ENCODE measurements around the gene DUSP8. TPM values are rescaled to one million over a fixed set of nuclear protein-coding genes. Genes with fewer than 3 reads are reported as not detected.

The DUSP8 gene
- total RNA-seq, 1 experiment from 2014 or later, result 4.4 TPM

DNA sequence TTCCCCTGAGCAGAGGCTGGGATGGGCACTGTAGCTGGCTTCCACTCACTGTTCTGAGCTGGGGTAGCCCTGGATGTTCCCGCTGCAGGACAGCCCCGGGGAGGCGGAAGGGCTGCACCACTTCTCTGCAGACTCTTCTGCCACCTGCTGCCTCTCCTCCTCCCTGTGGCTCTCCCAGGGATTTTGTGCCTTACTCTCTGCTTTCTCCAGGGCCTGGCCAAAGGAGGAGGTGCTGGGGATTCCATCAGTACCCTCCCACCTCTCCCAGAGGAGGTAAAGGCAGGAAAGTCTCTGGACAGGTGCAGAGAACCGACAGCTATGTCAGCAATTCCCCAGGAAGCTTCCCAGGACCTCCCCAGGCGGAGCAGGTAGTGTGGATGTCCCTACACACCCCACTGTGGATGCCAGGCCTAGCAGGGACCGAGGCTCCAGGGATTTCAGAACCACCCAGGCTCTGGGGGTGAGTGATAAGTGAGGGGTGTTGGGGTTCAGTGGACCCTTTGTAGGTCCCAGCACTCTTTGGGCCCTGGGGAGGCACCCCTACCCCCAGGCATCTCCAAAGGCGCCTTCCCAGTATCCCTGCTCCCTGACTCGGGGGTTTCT, 11.3 kb downstream of the DUSP8 start:
- H3K27ac Mint-ChIP-seq, result no peak overlapping the region
- H2BK20ac ChIP-seq (ENCODE audit: low read depth, low read length, poor library complexity, severe bottlenecking), result no peak overlapping the region
- H4K91ac ChIP-seq (ENCODE audit: insufficient read length, low read depth, low read length), result no peak overlapping the region
- no peaks in the 10 kb centered on the region for H4K20me1 ChIP-seq (ENCODE audit: control insufficient read depth, insufficient read depth, insufficient read length)
- H3K4me1 ChIP-seq (ENCODE audit: insufficient read depth, low read length), result peaks cover under 1% of the 10 kb centered on the region; the same call in 1 of the 2 replicates
- no peak overlapping the region for H3K23ac ChIP-seq (ENCODE audit: insufficient read length, low read depth, low read length)
- H3K4me3 Mint-ChIP-seq, result no peak overlapping the region
- H3K27ac ChIP-seq (ENCODE audit: insufficient read length, low read depth, low read length), result no peak overlapping the region
- no peaks in the 10 kb centered on the region for H3K79me1 ChIP-seq (ENCODE audit: insufficient read depth, low read depth, low read length, poor library complexity, severe bottlenecking)
- no peak overlapping the region for H2BK12ac ChIP-seq (ENCODE audit: insufficient read length, low read depth, low read length)
- H2BK5ac ChIP-seq (ENCODE audit: insufficient read length, low read length), result no peak overlapping the region
- H2BK120ac ChIP-seq (ENCODE audit: low read depth, low read length, poor library complexity, severe bottlenecking), result no peak overlapping the region
- no peak overlapping the region for H3T11ph ChIP-seq (ENCODE audit: low read length)
- H2BK15ac ChIP-seq (ENCODE audit: low read depth, low read length), result no peak overlapping the region
- H3K23me2 ChIP-seq (ENCODE audit: insufficient read length, low read depth, low read length, poor library complexity, severe bottlenecking), result no peaks in the 10 kb centered on the region
- no peak overlapping the region for H3K18ac ChIP-seq (ENCODE audit: insufficient read length, low read depth, low read length)
- H3K4me1 Mint-ChIP-seq, result peaks cover 13 to 34% of the 10 kb centered on the region in 2 experiments
- TF ChIP-seq, protein P1, sequence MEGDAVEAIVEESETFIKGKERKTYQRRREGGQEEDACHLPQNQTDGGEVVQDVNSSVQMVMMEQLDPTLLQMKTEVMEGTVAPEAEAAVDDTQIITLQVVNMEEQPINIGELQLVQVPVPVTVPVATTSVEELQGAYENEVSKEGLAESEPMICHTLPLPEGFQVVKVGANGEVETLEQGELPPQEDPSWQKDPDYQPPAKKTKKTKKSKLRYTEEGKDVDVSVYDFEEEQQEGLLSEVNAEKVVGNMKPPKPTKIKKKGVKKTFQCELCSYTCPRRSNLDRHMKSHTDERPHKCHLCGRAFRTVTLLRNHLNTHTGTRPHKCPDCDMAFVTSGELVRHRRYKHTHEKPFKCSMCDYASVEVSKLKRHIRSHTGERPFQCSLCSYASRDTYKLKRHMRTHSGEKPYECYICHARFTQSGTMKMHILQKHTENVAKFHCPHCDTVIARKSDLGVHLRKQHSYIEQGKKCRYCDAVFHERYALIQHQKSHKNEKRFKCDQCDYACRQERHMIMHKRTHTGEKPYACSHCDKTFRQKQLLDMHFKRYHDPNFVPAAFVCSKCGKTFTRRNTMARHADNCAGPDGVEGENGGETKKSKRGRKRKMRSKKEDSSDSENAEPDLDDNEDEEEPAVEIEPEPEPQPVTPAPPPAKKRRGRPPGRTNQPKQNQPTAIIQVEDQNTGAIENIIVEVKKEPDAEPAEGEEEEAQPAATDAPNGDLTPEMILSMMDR (conservative IDR thresholded peaks at IDR 0.05), result no peak
- H3K9me3 ChIP-seq (ENCODE audit: control insufficient read depth, low read depth, low read length), result no peaks in the 10 kb centered on the region
- H3K56ac ChIP-seq (ENCODE audit: insufficient read length, low read depth, low read length), result no peak overlapping the region
- no peaks in the 10 kb centered on the region for H3K9me3 Mint-ChIP-seq
- no peak overlapping the region for H3K4me2 ChIP-seq (ENCODE audit: insufficient read depth, insufficient read length, low read length)
- no peak overlapping the region for H3K9ac ChIP-seq (ENCODE audit: extremely low read depth, insufficient read length, low read length)
- no peak overlapping the region for H4K8ac ChIP-seq (replicated peaks; ENCODE audit: insufficient read length, low read depth, low read length)
- WGBS (ENCODE audit: extremely low coverage, insufficient read length, low lambda C conversion rate), result no CpG with 5 or more reads among the region's 8 CpGs
- H3K14ac ChIP-seq (ENCODE audit: insufficient read depth, low read length), result no peak overlapping the region
- H4K5ac ChIP-seq (ENCODE audit: insufficient read length, low read depth, low read length), result no peak overlapping the region
- no peaks in the 10 kb centered on the region for H3K79me2 ChIP-seq (ENCODE audit: insufficient read depth, low read length)
- no peak overlapping the region for H3K4ac ChIP-seq (ENCODE audit: low read depth, low read length)
- H3K36me3 Mint-ChIP-seq (ENCODE audit: insufficient read depth in 1 of 3, low read depth in 3 of 3), result peaks cover 0 to 1% (median 0%) of the 10 kb centered on the region in 3 experiments; a peak in 1 of 7 replicates
- H2AK5ac ChIP-seq (ENCODE audit: insufficient read length, low read length), result no peak overlapping the region
- peaks cover 22% of the 10 kb centered on the region for H3K27me3 Mint-ChIP-seq (ENCODE audit: low read depth)
- H3K27me3 ChIP-seq (ENCODE audit: insufficient read depth, low read length), result peaks cover 5% of the 10 kb centered on the region; the same call in 1 of the 2 replicates
- no peak overlapping the region for H2AFZ ChIP-seq (ENCODE audit: low read length)
- DNase-seq, result peak; percentile 35
